ENCODE results near the gene ARID4B.
"Not testable (repeated sequence)": the region's sequence is repeated elsewhere in the genome, so short reads cannot be mapped to it uniquely, and the experiment has no call there.

Gene ARID4B

GRCh38 chr1:235268379-235269125, 59.4 kb downstream of the ARID4B start:
- DNase-seq (no peak), ATAC-seq (no peak)

GRCh38 chr1:235266967-235267366, 61.0 kb downstream of the ARID4B start:
- DNase-seq (no peak), ATAC-seq (no peak)

- ATAC-seq = no peak
Measured at GRCh38 chr1:235266325-235266724, 61.7 kb downstream of the ARID4B start.

GRCh38 chr1:235265900-235266299, 62.1 kb downstream of the ARID4B start:
- ATAC-seq (no peak), DNase-seq (no peak)

More at GRCh38 chr1:235266325-235266724, 61.7 kb downstream of the ARID4B start:
- DNase-seq = no peak

GRCh38 chr1:235264327-235264726, 63.7 kb downstream of the ARID4B start:
- DNase-seq = no peak
- no peak for ATAC-seq

GRCh38 chr1:235262539-235262938, 65.4 kb downstream of the ARID4B start:
- ATAC-seq (no peak), DNase-seq (no peak)

- no peak for DNase-seq
- ATAC-seq = no peak
Measured at GRCh38 chr1:235261243-235261642, 66.7 kb downstream of the ARID4B start.

GRCh38 chr1:235259133-235259778, 68.7 kb downstream of the ARID4B start:
- DNase-seq = no peak
- peak; percentile 49 for ATAC-seq

- not testable (repeated sequence) for DNase-seq, ATAC-seq
Measured at GRCh38 chr1:235258068-235258467, 69.9 kb downstream of the ARID4B start.

- ATAC-seq (no peak), DNase-seq (no peak)
Measured at GRCh38 chr1:235254721-235255120, 73.3 kb downstream of the ARID4B start.

GRCh38 chr1:235253219-235253962, 74.6 kb downstream of the ARID4B start:
- ATAC-seq (peak; percentile 90), DNase-seq (peak; percentile 59)

GRCh38 chr1:235250430-235250829, 77.5 kb downstream of the ARID4B start:
- no peak for ATAC-seq
- no peak for DNase-seq

- ATAC-seq (no peak), DNase-seq (no peak)
Measured at GRCh38 chr1:235246022-235246948, 81.7 kb downstream of the ARID4B start.

GRCh38 chr1:235244974-235245592, 82.9 kb downstream of the ARID4B start:
- ATAC-seq = no peak

GRCh38 chr1:235240960-235241359, 87.0 kb downstream of the ARID4B start:
- DNase-seq = no peak
- ATAC-seq = no peak

More at GRCh38 chr1:235244974-235245592, 82.9 kb downstream of the ARID4B start:
- no peak for DNase-seq

- no peak for DNase-seq
- ATAC-seq = no peak
Measured at GRCh38 chr1:235239851-235240250, 88.1 kb downstream of the ARID4B start.

- DNase-seq (no peak), ATAC-seq (no peak)
Measured at GRCh38 chr1:235238558-235238957, 89.4 kb downstream of the ARID4B start.

- ATAC-seq (no peak), DNase-seq (no peak)
Measured at GRCh38 chr1:235236128-235236527, 91.9 kb downstream of the ARID4B start.

- ATAC-seq (no peak), DNase-seq (no peak)
Measured at GRCh38 chr1:235229868-235230267, 98.1 kb downstream of the ARID4B start.

- no peak for DNase-seq
- ATAC-seq = no peak
Measured at GRCh38 chr1:235227414-235227813, 100.6 kb downstream of the ARID4B start.

GRCh38 chr1:235226933-235227332, 101.0 kb downstream of the ARID4B start:
- ATAC-seq (no peak), DNase-seq (no peak)
